ENCODE results near the gene ZRANB3.
"Not testable (repeated sequence)": the region's sequence is repeated elsewhere in the genome, so short reads cannot be mapped to it uniquely, and the experiment has no call there.

Gene ZRANB3

GRCh38 chr2:135471106-135471505 is 59.9 kb downstream of the ZRANB3 start:
- Histone ChIP-seq H3K9me3 (replicated peaks in 1 of 11) (no peaks in the 10 kb centered on the region), H3K4me2 (no peak overlapping the region), H4K20me1 (no peaks in the 10 kb centered on the region), H3K4me3 (no peak overlapping the region), H3K36me3 (peaks cover 0 to 9% (median 0%) of the 10 kb centered on the region in 11 experiments; a peak in 1 of 22 replicates), H3K9ac (no peak overlapping the region), H3K27ac (no peak overlapping the region), H3K4me1 (no peaks in the 10 kb centered on the region), H3K27me3 (no peaks in the 10 kb centered on the region)
- TF ChIP-seq Cebpa-rat (IDR thresholded peaks at IDR 0.05): no peak

- H3K4me3 ChIP-seq: no peak overlapping the region
- H3K27me3 ChIP-seq: no peaks in the 10 kb centered on the region
- peaks cover 34 to 52% (median 48%) of the 10 kb centered on the region in 11 experiments for H3K9me3 ChIP-seq (replicated peaks in 1 of 11)
- H3K27ac ChIP-seq: no peak overlapping the region
- no peaks in the 10 kb centered on the region for H4K20me1 ChIP-seq
- peaks cover 5 to 33% (median 20%) of the 10 kb centered on the region in 11 experiments; a peak in 16 of 22 replicates for H3K36me3 ChIP-seq
- no peak for TF ChIP-seq Cebpa-rat (IDR thresholded peaks at IDR 0.05)
- no peaks in the 10 kb centered on the region for H3K4me1 ChIP-seq
- no peak overlapping the region for H3K9ac ChIP-seq
- H3K4me2 ChIP-seq: no peak overlapping the region
These were observed 73.7 kb downstream of the ZRANB3 start for GRCh38 chr2:135457279-135457678.

GRCh38 chr2:135456835-135457234 is 74.2 kb downstream of the ZRANB3 start:
- no peak overlapping the region for H3K9ac ChIP-seq
- no peak overlapping the region for H3K4me2 ChIP-seq
- H3K27ac ChIP-seq: no peak overlapping the region
- H3K27me3 ChIP-seq: no peaks in the 10 kb centered on the region
- TF ChIP-seq Cebpa-rat (IDR thresholded peaks at IDR 0.05): no peak
- H4K20me1 ChIP-seq: no peaks in the 10 kb centered on the region
- H3K36me3 ChIP-seq: peaks cover 5 to 33% (median 21%) of the 10 kb centered on the region in 11 experiments; a peak in 16 of 22 replicates
- no peak overlapping the region for H3K4me3 ChIP-seq
- H3K4me1 ChIP-seq: no peaks in the 10 kb centered on the region
- H3K9me3 ChIP-seq (replicated peaks in 1 of 11): peaks cover 39 to 56% (median 52%) of the 10 kb centered on the region in 11 experiments

GRCh38 chr2:135456431-135456830 is 74.6 kb downstream of the ZRANB3 start:
- H3K9ac ChIP-seq: no peak overlapping the region
- peaks cover 43 to 60% (median 56%) of the 10 kb centered on the region in 11 experiments for H3K9me3 ChIP-seq (replicated peaks in 1 of 11)
- no peaks in the 10 kb centered on the region for H3K27me3 ChIP-seq
- no peak overlapping the region for H3K4me3 ChIP-seq
- no peak for TF ChIP-seq Cebpa-rat (IDR thresholded peaks at IDR 0.05)
- no peak overlapping the region for H3K4me2 ChIP-seq
- no peak overlapping the region for H3K27ac ChIP-seq
- H3K4me1 ChIP-seq: no peaks in the 10 kb centered on the region
- peaks cover 5 to 33% (median 21%) of the 10 kb centered on the region in 11 experiments; a peak in 16 of 22 replicates for H3K36me3 ChIP-seq
- no peaks in the 10 kb centered on the region for H4K20me1 ChIP-seq

GRCh38 chr2:135454608-135455007 is 76.4 kb downstream of the ZRANB3 start:
- Histone ChIP-seq H3K27ac (no peak overlapping the region), H3K4me3 (no peak overlapping the region), H3K9ac (no peak overlapping the region), H3K4me1 (no peaks in the 10 kb centered on the region), H3K4me2 (no peak overlapping the region), H3K9me3 (replicated peaks in 1 of 11) (peaks cover 55 to 78% (median 72%) of the 10 kb centered on the region in 11 experiments), H3K27me3 (no peaks in the 10 kb centered on the region), H3K36me3 (peaks cover 5 to 39% (median 26%) of the 10 kb centered on the region in 11 experiments; a peak in 17 of 22 replicates), H4K20me1 (no peaks in the 10 kb centered on the region)
- no peak for TF ChIP-seq Cebpa-rat (IDR thresholded peaks at IDR 0.05)

- H3K4me2 ChIP-seq, H3K27me3 ChIP-seq, H3K4me3 ChIP-seq, H3K9ac ChIP-seq, H3K4me1 ChIP-seq, H3K27ac ChIP-seq, H4K20me1 ChIP-seq: not testable (repeated sequence)
- peaks cover 5 to 39% (median 31%) of the 10 kb centered on the region in 11 experiments; a peak in 17 of 22 replicates for H3K36me3 ChIP-seq
- peaks cover 55 to 84% (median 73%) of the 10 kb centered on the region in 11 experiments for H3K9me3 ChIP-seq (replicated peaks in 1 of 11)
These were observed 78.0 kb downstream of the ZRANB3 start for GRCh38 chr2:135453027-135453426.

- H3K9me3 ChIP-seq (replicated peaks in 1 of 11): peaks cover 55 to 80% (median 71%) of the 10 kb centered on the region in 11 experiments
- H3K4me1 ChIP-seq: no peaks in the 10 kb centered on the region
- peaks cover 5 to 39% (median 31%) of the 10 kb centered on the region in 11 experiments; a peak in 17 of 22 replicates for H3K36me3 ChIP-seq
- H3K27ac ChIP-seq: no peak overlapping the region
- no peak for TF ChIP-seq Cebpa-rat (IDR thresholded peaks at IDR 0.05)
- H3K9ac ChIP-seq: no peak overlapping the region
- no peak overlapping the region for H3K4me3 ChIP-seq
- no peak overlapping the region for H3K4me2 ChIP-seq
- H3K27me3 ChIP-seq: no peaks in the 10 kb centered on the region
- no peaks in the 10 kb centered on the region for H4K20me1 ChIP-seq
These were observed 79.1 kb downstream of the ZRANB3 start for GRCh38 chr2:135451966-135452365.

- H3K4me2 ChIP-seq, H4K20me1 ChIP-seq, H3K9ac ChIP-seq, H3K27me3 ChIP-seq, H3K4me3 ChIP-seq, H3K27ac ChIP-seq, H3K4me1 ChIP-seq, H3K36me3 ChIP-seq: not testable (repeated sequence)
- peaks cover 0 to 12% (median 4%) of the 10 kb centered on the region in 11 experiments; a peak in 8 of 22 replicates for H3K9me3 ChIP-seq (replicated peaks in 1 of 11)
These were observed 88.0 kb downstream of the ZRANB3 start for GRCh38 chr2:135443013-135443412.

GRCh38 chr2:135435155-135435554 is 95.9 kb downstream of the ZRANB3 start:
- not testable (repeated sequence) for H3K4me1 ChIP-seq, H3K36me3 ChIP-seq, H3K27me3 ChIP-seq

GRCh38 chr2:135424849-135425248 is 106.2 kb downstream of the ZRANB3 start:
- H3K27me3 ChIP-seq: no peaks in the 10 kb centered on the region
- H4K20me1 ChIP-seq: no peaks in the 10 kb centered on the region
- no peak for TF ChIP-seq Cebpa-rat (IDR thresholded peaks at IDR 0.05)
- H3K4me1 ChIP-seq: no peaks in the 10 kb centered on the region
- H3K27ac ChIP-seq: no peak overlapping the region
- no peak overlapping the region for H3K4me2 ChIP-seq
- H3K36me3 ChIP-seq: peaks cover 0 to 19% (median 8%) of the 10 kb centered on the region in 11 experiments; a peak in 8 of 22 replicates
- H3K9me3 ChIP-seq (replicated peaks in 1 of 11): peaks cover 18 to 41% (median 29%) of the 10 kb centered on the region in 11 experiments
- no peak overlapping the region for H3K9ac ChIP-seq
- no peak overlapping the region for H3K4me3 ChIP-seq

More at GRCh38 chr2:135435155-135435554, 95.9 kb downstream of the ZRANB3 start:
- not testable (repeated sequence) for H3K4me3 ChIP-seq, H3K27ac ChIP-seq, H4K20me1 ChIP-seq, H3K4me2 ChIP-seq, H3K9ac ChIP-seq
- H3K9me3 ChIP-seq (replicated peaks in 1 of 11): peaks cover 0 to 18% (median 7%) of the 10 kb centered on the region in 11 experiments; a peak in 10 of 22 replicates
